ENCODE measurements around the gene SFMBT1. TPM values are rescaled to one million over a fixed set of nuclear protein-coding genes. Genes with fewer than 3 reads are reported as not detected.
A peak's percentile ranks its signal among the peaks of the same experiment; 100 is the strongest.

Gene SFMBT1
- polyA plus RNA-seq, 1 donor from 2014 or later = 17.8 TPM

- H3K36me3 Mint-ChIP-seq = peaks cover 17% of the 10 kb centered on the region
- no peak overlapping the region for H3K27ac Mint-ChIP-seq
- H3K27me3 Mint-ChIP-seq = no peaks in the 10 kb centered on the region
- peaks cover 11 to 16% (median 14%) of the 10 kb centered on the region in 3 donors for H3K4me1 Mint-ChIP-seq
- H3K9me3 Mint-ChIP-seq = peaks cover 0 to 6% (median 0%) of the 10 kb centered on the region in 3 donors
- H3K4me3 Mint-ChIP-seq = no peak overlapping the region
These were observed 158.7 kb downstream of the SFMBT1 start for GRCh38 chr3:52887166-52887565.

DNA sequence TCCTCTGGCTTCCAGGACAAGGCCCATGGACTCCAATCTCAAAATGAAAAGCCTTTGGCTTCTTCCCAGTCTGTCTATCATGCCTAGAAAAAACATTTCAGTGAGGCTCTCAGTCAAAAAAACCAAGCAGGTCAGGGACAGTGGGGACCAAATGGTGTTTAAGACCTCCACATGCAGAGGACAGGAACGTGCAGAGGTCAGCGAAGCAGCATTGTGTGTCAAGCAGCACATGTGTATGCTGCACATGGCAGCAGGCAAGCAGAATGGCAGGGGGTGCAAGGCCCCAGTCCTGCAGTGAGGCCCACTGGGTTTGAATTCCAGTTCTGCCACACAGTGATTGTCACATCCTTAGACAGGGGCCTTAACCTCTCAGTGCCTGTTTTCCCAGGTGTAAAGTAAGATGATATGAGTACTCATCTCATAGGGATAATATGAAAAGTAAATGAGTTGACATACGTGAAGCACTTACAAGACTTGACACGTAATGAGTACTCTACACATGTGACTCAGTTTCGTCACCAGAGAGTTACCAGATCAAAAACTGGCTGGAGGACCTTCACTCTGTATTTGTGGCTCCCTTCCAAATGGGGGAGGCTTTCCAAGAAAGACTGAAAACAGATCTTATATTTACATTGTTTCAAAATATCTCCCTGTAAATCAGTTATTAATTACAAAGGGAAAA, 159.7 kb downstream of the SFMBT1 start:
- Mint-ChIP-seq H3K9me3 (peaks cover 0 to 6% (median 0%) of the 10 kb centered on the region in 3 donors), H3K27ac (no peak overlapping the region), H3K4me3 (no peak overlapping the region), H3K36me3 (peaks cover 17% of the 10 kb centered on the region), H3K27me3 (no peaks in the 10 kb centered on the region), H3K4me1 (peaks cover 2 to 6% (median 4%) of the 10 kb centered on the region in 3 donors)

GRCh38 chr3:52882377-52882776, 163.5 kb downstream of the SFMBT1 start:
- Mint-ChIP-seq H3K27me3 (no peaks in the 10 kb centered on the region), H3K4me1 (peaks cover 0 to 4% (median 4%) of the 10 kb centered on the region in 3 donors), H3K36me3 (peaks cover 14% of the 10 kb centered on the region), H3K4me3 (no peak overlapping the region), H3K9me3 (peaks cover 0 to 6% (median 0%) of the 10 kb centered on the region in 3 donors), H3K27ac (no peak overlapping the region)

DNA sequence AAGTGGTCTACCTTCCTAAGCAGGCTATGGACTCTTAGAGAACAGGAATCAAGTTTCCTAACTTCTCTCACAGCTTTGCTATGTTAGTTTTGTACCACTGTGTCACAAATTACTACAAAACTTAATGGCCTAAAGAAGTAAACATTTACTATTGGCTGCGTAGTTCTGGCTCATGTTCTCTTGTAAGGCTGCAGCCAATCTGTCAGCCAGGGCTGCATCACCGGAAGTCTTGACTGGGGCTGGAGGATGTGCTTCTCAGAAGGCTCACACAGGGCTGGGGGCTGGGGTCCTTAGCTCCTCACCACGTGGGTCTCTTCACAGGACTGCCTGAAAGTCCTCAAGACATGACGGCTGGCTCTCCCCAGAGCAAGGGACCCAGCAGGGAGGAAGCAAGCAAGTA, 164.0 kb downstream of the SFMBT1 start:
- peaks cover 0 to 6% (median 0%) of the 10 kb centered on the region in 3 donors for H3K9me3 Mint-ChIP-seq
- peaks cover 14% of the 10 kb centered on the region for H3K36me3 Mint-ChIP-seq
- no peaks in the 10 kb centered on the region for H3K27me3 Mint-ChIP-seq
- peaks cover 0 to 4% (median 4%) of the 10 kb centered on the region in 3 donors for H3K4me1 Mint-ChIP-seq
- no peak overlapping the region for H3K4me3 Mint-ChIP-seq
- peak overlapping the region in 1 of 3 donors; percentile 9 for H3K27ac Mint-ChIP-seq

DNA sequence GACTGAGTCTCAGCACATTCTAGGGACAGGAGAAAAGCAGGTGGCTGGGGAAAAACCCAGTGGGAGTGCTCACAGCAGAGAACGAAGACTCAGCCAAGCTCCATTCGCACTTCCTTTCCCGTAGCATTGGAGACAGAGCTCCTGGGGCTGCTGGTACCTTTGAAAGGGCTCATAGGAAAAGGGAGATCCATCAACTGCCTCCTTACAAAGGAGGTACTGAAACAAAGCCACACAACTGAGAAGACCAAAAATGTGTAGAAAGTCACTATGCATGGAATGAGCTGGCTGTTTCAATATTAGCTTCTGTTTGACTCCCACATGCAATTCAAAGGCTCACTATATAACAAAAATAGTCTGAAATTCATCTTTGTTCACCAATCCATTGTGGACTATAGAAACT, 165.4 kb downstream of the SFMBT1 start:
- peaks cover 8% of the 10 kb centered on the region for H3K36me3 Mint-ChIP-seq
- H3K4me1 Mint-ChIP-seq = peaks cover 4 to 6% (median 4%) of the 10 kb centered on the region in 3 donors
- H3K27me3 Mint-ChIP-seq = no peaks in the 10 kb centered on the region
- peaks cover 0 to 6% (median 0%) of the 10 kb centered on the region in 3 donors for H3K9me3 Mint-ChIP-seq
- no peak overlapping the region for H3K27ac Mint-ChIP-seq
- no peak overlapping the region for H3K4me3 Mint-ChIP-seq

GRCh38 chr3:52880047-52880446, 165.8 kb downstream of the SFMBT1 start:
- Mint-ChIP-seq H3K4me3 (no peak overlapping the region), H3K4me1 (peaks cover 6 to 9% (median 8%) of the 10 kb centered on the region in 3 donors), H3K27me3 (no peaks in the 10 kb centered on the region), H3K36me3 (peaks cover 6% of the 10 kb centered on the region), H3K27ac (no peak overlapping the region), H3K9me3 (peaks cover 0 to 4% (median 0%) of the 10 kb centered on the region in 3 donors)

DNA sequence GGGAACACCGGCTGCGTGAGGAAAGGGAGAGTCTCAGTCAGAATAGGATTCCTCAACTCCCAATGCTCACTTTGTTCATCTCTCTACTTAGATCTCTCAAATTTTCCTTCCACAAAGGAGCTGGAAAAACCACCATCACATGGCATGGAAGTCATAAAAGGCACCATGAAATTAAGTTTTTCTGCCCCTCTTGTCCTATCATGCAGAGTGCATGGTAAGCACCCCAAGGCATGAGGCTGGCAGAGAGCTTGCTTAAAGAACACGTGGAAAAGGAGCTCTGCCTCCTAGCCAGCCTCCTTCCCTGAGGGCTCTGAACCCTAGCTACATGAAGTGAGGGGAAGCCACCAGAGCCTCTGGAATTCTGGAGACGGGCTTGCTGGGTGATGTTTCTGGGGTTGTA, 166.3 kb downstream of the SFMBT1 start:
- H3K4me3 Mint-ChIP-seq = no peak overlapping the region
- peaks cover 2% of the 10 kb centered on the region for H3K36me3 Mint-ChIP-seq
- no peaks in the 10 kb centered on the region for H3K9me3 Mint-ChIP-seq
- no peaks in the 10 kb centered on the region for H3K27me3 Mint-ChIP-seq
- H3K4me1 Mint-ChIP-seq = peaks cover 8 to 12% (median 11%) of the 10 kb centered on the region in 3 donors
- no peak overlapping the region for H3K27ac Mint-ChIP-seq

DNA sequence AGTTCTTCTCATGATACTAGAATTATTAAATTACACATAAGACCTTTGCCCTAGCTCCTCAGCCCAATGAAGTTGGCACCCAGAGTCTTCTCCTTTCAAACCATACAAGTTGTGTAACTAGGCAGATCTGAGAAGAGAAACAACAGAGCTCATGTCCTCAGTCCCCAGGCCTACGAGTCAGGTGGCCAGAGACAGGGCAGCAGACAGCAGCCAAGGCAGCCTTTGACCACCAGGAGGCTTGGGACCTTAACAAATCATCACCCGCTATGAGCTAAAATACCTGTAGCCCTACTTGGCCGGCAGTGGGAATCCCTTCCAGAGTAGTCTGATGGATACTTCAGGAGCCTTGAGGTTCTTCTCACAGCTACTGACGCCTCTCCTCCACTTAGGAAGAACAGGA, 166.8 kb downstream of the SFMBT1 start:
- Mint-ChIP-seq H3K36me3 (peaks cover 2% of the 10 kb centered on the region), H3K27me3 (no peaks in the 10 kb centered on the region), H3K27ac (no peak overlapping the region), H3K4me1 (peaks cover 6 to 16% (median 11%) of the 10 kb centered on the region in 3 donors), H3K4me3 (no peak overlapping the region), H3K9me3 (no peaks in the 10 kb centered on the region)

- H3K4me1 Mint-ChIP-seq = peaks cover 6 to 16% (median 11%) of the 10 kb centered on the region in 3 donors
- H3K27me3 Mint-ChIP-seq = no peaks in the 10 kb centered on the region
- no peaks in the 10 kb centered on the region for H3K9me3 Mint-ChIP-seq
- H3K4me3 Mint-ChIP-seq = no peak overlapping the region
- peaks cover 2% of the 10 kb centered on the region for H3K36me3 Mint-ChIP-seq
- no peak overlapping the region for H3K27ac Mint-ChIP-seq
These were observed 168.8 kb downstream of the SFMBT1 start for GRCh38 chr3:52877085-52877484.

DNA sequence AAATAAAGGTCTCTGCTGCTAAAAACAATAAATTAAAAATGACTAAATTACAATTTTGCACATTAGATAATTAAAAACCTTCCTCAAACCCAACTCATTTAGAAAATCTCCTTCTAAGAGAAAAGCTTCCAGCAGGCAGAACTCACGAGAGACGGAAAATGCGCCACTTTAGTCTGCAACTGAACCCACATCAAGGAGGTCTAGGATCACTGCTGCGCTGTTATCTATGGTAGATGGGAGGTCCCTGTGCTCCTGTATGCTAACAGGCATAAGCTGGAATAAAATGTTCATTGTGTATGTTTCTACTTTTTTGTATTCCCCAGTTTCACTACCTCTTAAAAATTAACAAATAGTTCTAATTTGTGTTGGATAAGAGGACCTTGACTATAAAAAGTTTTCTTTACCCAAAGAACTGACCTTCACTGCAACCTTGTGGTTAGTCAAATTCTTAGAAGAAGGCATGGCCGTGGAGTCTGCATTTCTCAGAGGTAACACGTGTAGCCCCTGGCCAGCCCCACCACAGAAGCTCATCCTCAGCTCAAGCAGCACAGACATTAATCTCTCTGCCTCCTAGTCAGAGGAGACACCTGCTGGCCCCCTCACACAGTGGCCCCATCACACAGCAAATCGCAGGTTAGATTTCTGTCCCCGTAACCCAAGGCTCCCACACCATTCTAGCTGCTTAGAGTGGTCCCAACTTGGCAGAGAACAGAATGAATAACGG, 170.8 kb downstream of the SFMBT1 start:
- H3K36me3 Mint-ChIP-seq = peaks cover 2% of the 10 kb centered on the region
- no peak overlapping the region for H3K27ac Mint-ChIP-seq
- peaks cover 6 to 16% (median 15%) of the 10 kb centered on the region in 3 donors for H3K4me1 Mint-ChIP-seq
- H3K9me3 Mint-ChIP-seq = no peaks in the 10 kb centered on the region
- no peaks in the 10 kb centered on the region for H3K27me3 Mint-ChIP-seq
- H3K4me3 Mint-ChIP-seq = peak overlapping the region in 2 of 4 donors; percentile 5 to 47

DNA sequence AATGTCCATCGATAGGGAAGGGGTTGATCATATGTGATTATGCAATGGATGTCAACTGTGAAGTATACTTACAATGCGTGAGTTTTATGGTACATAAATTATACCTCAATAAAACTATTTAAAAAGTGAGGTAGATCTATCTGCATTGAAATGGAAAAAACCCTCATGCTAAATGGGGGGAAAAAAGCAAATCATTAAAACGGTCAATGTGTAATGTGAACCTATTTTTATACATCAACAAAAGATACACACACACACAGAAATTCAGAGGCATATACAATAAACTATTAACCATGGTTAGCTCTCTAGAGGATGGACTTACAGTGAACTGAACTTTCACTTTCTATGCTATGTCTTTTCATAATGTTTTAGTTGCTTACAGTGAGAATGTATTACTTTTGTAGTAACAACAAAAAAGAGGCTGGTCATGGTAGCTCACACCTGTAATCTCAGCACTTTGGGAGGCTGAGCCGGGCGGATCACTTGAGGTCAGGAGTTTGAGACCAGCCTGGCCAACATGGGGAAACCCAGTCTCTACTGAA, 171.6 kb downstream of the SFMBT1 start:
- H3K36me3 Mint-ChIP-seq = peaks cover 2% of the 10 kb centered on the region
- no peaks in the 10 kb centered on the region for H3K9me3 Mint-ChIP-seq
- peaks cover 6 to 16% (median 15%) of the 10 kb centered on the region in 3 donors for H3K4me1 Mint-ChIP-seq
- no peak overlapping the region for H3K4me3 Mint-ChIP-seq
- H3K27me3 Mint-ChIP-seq = no peaks in the 10 kb centered on the region
- no peak overlapping the region for H3K27ac Mint-ChIP-seq

- Mint-ChIP-seq H3K27ac (no peak overlapping the region), H3K36me3 (peaks cover 2% of the 10 kb centered on the region), H3K9me3 (no peaks in the 10 kb centered on the region), H3K4me1 (peaks cover 6 to 17% (median 16%) of the 10 kb centered on the region in 3 donors), H3K4me3 (no peak overlapping the region), H3K27me3 (no peaks in the 10 kb centered on the region)
These were observed 172.3 kb downstream of the SFMBT1 start for GRCh38 chr3:52873433-52874159.

DNA sequence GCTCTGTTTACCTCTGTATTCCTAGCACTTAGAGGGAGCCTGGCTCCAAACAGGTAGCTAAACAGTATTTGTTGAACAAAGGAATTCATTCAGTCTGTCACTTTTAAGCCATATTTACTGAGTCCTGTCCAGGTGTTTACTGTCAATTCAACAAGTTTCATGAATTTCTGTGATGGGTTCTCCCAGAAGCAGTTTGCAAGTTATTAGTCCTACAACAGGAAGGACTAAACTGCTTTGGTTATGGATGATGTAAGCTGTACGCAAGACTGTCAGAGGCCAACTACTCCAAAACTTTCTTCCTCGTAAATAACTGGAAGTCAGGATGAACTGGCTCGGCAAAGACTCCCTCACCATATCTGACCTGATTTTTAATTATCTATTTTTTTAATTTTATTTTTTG, 173.6 kb downstream of the SFMBT1 start:
- Mint-ChIP-seq H3K4me3 (no peak overlapping the region), H3K4me1 (peaks cover 6 to 17% (median 16%) of the 10 kb centered on the region in 3 donors), H3K9me3 (no peaks in the 10 kb centered on the region), H3K36me3 (peaks cover 3% of the 10 kb centered on the region), H3K27ac (no peak overlapping the region), H3K27me3 (no peaks in the 10 kb centered on the region)

- Mint-ChIP-seq H3K4me3 (no peak overlapping the region), H3K27ac (no peak overlapping the region), H3K27me3 (no peaks in the 10 kb centered on the region), H3K36me3 (peaks cover 4% of the 10 kb centered on the region), H3K4me1 (peaks cover 6 to 17% (median 16%) of the 10 kb centered on the region in 3 donors), H3K9me3 (no peaks in the 10 kb centered on the region)
These were observed 174.1 kb downstream of the SFMBT1 start for GRCh38 chr3:52871761-52872160.

DNA sequence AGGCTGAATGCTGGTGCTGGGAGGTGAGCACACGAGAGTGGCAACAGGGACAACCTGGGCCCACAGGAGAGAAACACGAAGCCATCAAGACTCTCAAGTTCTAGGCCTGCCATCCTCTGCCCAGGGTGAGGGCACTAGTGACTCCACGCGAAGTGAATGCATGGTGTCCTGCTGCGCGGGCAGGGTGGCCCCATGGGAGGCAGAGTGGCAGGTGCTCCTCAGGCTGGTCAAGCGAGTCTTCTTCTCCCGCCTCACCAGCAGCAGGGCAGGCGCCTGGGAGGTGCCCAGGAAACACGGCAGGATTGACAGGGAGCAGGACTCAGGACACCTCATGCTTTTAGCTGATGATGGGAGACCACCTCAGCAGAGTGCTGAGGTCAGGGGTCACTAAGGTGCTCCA, 175.4 kb downstream of the SFMBT1 start:
- Mint-ChIP-seq H3K9me3 (peaks cover 2 to 4% (median 4%) of the 10 kb centered on the region in 3 donors), H3K4me1 (peaks cover 6 to 13% (median 13%) of the 10 kb centered on the region in 3 donors), H3K4me3 (no peak overlapping the region), H3K36me3 (peaks cover 9% of the 10 kb centered on the region), H3K27me3 (no peaks in the 10 kb centered on the region), H3K27ac (no peak overlapping the region)

Measured in IgD-negative memory B cell (primary cell).